Measurements from ENCODE around the gene TXNL4B.
A peak's percentile ranks its signal among the peaks of the same experiment; 100 is the strongest.
"Not testable (repeated sequence)": the region's sequence is repeated elsewhere in the genome, so short reads cannot be mapped to it uniquely, and the experiment has no call there.

The TXNL4B gene

DNA sequence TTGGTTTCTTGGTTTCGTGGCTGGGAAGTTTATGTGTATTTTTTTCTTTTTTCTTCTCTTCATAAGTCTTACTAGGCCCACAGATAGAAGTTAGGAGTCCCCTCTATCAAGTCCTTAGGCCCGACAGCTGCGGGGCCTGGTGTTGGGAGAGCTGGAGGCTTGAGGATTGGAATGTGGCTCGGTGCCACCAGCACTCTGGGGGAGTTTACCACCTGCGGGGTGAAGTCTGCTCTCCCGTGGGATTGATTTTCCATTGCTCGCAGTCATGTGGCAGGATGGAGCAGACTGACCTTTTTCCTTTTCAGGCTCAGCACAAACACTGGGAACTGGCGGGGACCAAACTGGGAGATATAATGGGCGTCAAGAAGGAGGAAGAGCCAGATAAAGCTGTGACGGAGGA is 7.8 kb upstream of the TXNL4B start:
- Mint-ChIP-seq H3K36me3 (peaks cover 27% of the 10 kb centered on the region), H3K27me3 (no peaks in the 10 kb centered on the region), H3K4me1 (peaks cover 10% of the 10 kb centered on the region), H3K9me3 (no peaks in the 10 kb centered on the region), H3K27ac (no peak overlapping the region), H3K4me3 (no peak overlapping the region)

GRCh38 chr16:72099377-72099818 is 6.0 kb upstream of the TXNL4B start:
- H3K36me3 Mint-ChIP-seq, result peaks cover 28% of the 10 kb centered on the region
- H3K27me3 Mint-ChIP-seq, result no peaks in the 10 kb centered on the region
- peaks cover 26% of the 10 kb centered on the region for H3K4me1 Mint-ChIP-seq
- no peak overlapping the region for H3K4me3 Mint-ChIP-seq
- no peak overlapping the region for H3K27ac Mint-ChIP-seq
- H3K9me3 Mint-ChIP-seq, result no peaks in the 10 kb centered on the region

- no peaks in the 10 kb centered on the region for H3K9me3 Mint-ChIP-seq
- no peaks in the 10 kb centered on the region for H3K27me3 Mint-ChIP-seq
- peaks cover 28% of the 10 kb centered on the region for H3K36me3 Mint-ChIP-seq
- H3K27ac Mint-ChIP-seq, result no peak overlapping the region
- H3K4me3 Mint-ChIP-seq, result no peak overlapping the region
- peaks cover 26% of the 10 kb centered on the region for H3K4me1 Mint-ChIP-seq
Observed at GRCh38 chr16:72098936-72099335, 5.5 kb upstream of the TXNL4B start.

GRCh38 chr16:72094266-72094610 is 818 bp upstream of the TXNL4B start:
- Mint-ChIP-seq H3K27me3 (no peaks in the 10 kb centered on the region), H3K27ac (peak overlapping the region; percentile 96), H3K4me1 (peaks cover 53% of the 10 kb centered on the region), H3K36me3 (peaks cover 19% of the 10 kb centered on the region), H3K4me3 (peak overlapping the region; percentile 99), H3K9me3 (no peaks in the 10 kb centered on the region)

- peaks cover 24% of the 10 kb centered on the region for H3K36me3 Mint-ChIP-seq
- H3K4me1 Mint-ChIP-seq, result peaks cover 58% of the 10 kb centered on the region
- H3K27ac Mint-ChIP-seq, result peak overlapping the region; percentile 96
- peak overlapping the region; percentile 99 for H3K4me3 Mint-ChIP-seq
- H3K9me3 Mint-ChIP-seq, result no peaks in the 10 kb centered on the region
- no peaks in the 10 kb centered on the region for H3K27me3 Mint-ChIP-seq
Observed at GRCh38 chr16:72092832-72093447, 480 bp downstream of the TXNL4B start.

DNA sequence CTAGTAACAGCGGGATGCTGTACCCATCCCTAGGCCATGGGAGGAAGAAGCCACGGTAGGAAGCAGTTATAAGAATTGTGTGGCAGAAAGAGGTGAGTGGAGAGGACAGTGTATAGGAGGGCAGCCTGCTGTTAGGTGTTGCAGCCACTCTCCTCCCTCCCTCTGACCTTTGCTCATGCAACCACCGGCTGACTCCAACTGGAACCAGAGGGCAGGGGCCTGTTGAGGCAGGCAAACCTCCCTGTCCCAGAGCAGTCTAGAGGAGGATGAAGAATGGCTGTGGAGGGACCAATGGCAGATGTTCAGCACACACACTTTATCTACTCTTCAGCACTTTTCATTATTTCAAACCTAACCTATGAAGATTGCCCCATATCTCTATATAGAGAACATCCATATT is 2.2 kb downstream of the TXNL4B start:
- Mint-ChIP-seq H3K36me3 (peaks cover 17% of the 10 kb centered on the region), H3K27me3 (no peaks in the 10 kb centered on the region), H3K9me3 (no peaks in the 10 kb centered on the region), H3K27ac (peak overlapping the region; percentile 51), H3K4me1 (peaks cover 48% of the 10 kb centered on the region), H3K4me3 (peak overlapping the region; percentile 99)

GRCh38 chr16:72085002-72085401 is 8.4 kb downstream of the TXNL4B start:
- Mint-ChIP-seq H3K27me3 (no peaks in the 10 kb centered on the region), H3K36me3 (peaks cover 29% of the 10 kb centered on the region)

GRCh38 chr16:72084445-72084844 is 9.0 kb downstream of the TXNL4B start:
- peaks cover 5% of the 10 kb centered on the region for H3K4me1 Mint-ChIP-seq

More at GRCh38 chr16:72085002-72085401, 8.4 kb downstream of the TXNL4B start:
- Mint-ChIP-seq H3K4me3 (no peak overlapping the region), H3K4me1 (peaks cover 5% of the 10 kb centered on the region), H3K9me3 (no peaks in the 10 kb centered on the region), H3K27ac (no peak overlapping the region)

DNA sequence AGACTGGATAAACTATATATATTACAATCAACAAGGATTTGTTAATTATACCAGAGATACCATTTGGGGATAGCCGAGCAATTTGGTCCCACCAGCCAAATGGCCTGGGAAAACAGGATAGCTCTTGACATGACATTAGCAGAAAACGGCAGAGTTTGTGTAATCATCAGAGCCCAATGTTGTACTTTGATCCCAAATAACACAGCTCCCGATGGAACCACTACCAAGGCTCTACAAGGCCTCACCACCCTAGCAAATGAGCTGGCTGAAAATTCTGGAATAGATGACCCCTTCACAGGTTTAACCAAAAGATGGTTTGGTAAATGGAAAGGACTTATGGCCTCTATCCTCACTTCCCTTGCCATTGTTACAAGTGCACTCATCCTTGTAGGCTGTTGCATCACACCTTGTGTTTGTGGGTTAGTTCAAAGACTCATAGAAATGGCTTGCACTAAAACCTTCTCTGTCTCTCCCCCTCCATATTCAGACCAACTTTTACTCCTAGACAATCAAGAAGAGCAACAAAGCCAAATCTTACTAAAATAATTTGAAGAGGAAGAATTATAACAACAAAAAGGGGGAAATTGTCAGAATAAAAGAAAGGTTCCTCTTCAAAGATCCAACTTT is 9.5 kb downstream of the TXNL4B start:
- Mint-ChIP-seq H3K9me3 (no peaks in the 10 kb centered on the region), H3K4me1 (peaks cover 2% of the 10 kb centered on the region), H3K27ac (no peak overlapping the region), H3K4me3 (no peak overlapping the region), H3K27me3 (no peaks in the 10 kb centered on the region), H3K36me3 (peaks cover 25% of the 10 kb centered on the region)

More at GRCh38 chr16:72084445-72084844, 9.0 kb downstream of the TXNL4B start:
- H3K27me3 Mint-ChIP-seq, result no peaks in the 10 kb centered on the region
- no peak overlapping the region for H3K4me3 Mint-ChIP-seq
- no peak overlapping the region for H3K27ac Mint-ChIP-seq
- H3K9me3 Mint-ChIP-seq, result no peaks in the 10 kb centered on the region
- peaks cover 29% of the 10 kb centered on the region for H3K36me3 Mint-ChIP-seq

- H3K4me1 Mint-ChIP-seq, H3K27me3 Mint-ChIP-seq, H3K27ac Mint-ChIP-seq, H3K4me3 Mint-ChIP-seq, H3K9me3 Mint-ChIP-seq, H3K36me3 Mint-ChIP-seq: not testable (repeated sequence)
Observed at GRCh38 chr16:72076991-72077706, 16.3 kb downstream of the TXNL4B start.

- not testable (repeated sequence) for H3K27me3 Mint-ChIP-seq, H3K9me3 Mint-ChIP-seq, H3K4me3 Mint-ChIP-seq, H3K36me3 Mint-ChIP-seq, H3K27ac Mint-ChIP-seq, H3K4me1 Mint-ChIP-seq
Observed at GRCh38 chr16:72075067-72075466, 18.4 kb downstream of the TXNL4B start.

DNA sequence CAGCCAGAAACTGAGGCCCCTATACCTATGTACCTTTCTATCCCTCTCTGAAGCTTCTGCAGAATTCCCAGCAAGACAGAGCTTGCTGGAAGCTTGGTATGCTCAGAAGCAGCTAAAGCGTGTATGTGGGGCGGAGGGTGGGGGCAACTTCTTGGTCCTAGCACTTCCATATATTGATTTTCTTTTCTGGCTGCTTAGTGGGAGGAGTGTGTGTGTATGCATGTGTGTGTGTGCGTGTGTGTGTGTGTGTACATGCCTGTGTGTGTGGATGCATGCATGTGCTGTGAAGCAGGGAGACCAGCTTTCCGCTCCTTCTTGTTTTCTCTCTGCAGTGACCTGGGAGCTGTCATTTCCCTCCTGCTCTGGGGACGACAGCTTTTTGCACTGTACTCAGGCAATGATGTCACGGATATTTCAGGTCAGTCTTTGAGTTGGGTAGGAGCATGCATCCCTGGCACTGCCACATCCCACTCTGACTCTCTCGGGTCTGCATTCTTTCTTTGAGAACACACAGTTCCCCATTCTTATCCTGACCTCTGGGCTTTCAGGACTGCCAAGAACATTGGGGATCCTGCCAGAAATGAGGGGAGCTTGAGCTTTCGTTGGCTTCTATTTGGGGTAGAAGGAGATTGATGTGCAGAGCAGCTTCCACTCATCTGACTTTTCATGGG is 19.7 kb downstream of the TXNL4B start:
- Mint-ChIP-seq H3K27me3 (no peaks in the 10 kb centered on the region), H3K27ac (no peak overlapping the region), H3K4me3 (no peak overlapping the region), H3K36me3 (peaks cover 3% of the 10 kb centered on the region), H3K4me1 (no peaks in the 10 kb centered on the region), H3K9me3 (no peaks in the 10 kb centered on the region)

GRCh38 chr16:72072514-72073342 is 20.7 kb downstream of the TXNL4B start:
- Mint-ChIP-seq H3K4me3 (no peak overlapping the region), H3K4me1 (no peaks in the 10 kb centered on the region), H3K36me3 (peaks cover 1% of the 10 kb centered on the region), H3K27me3 (no peaks in the 10 kb centered on the region), H3K9me3 (no peaks in the 10 kb centered on the region), H3K27ac (no peak overlapping the region)

GRCh38 chr16:72068930-72069329 is 24.5 kb downstream of the TXNL4B start:
- H3K36me3 Mint-ChIP-seq, result peaks cover 2% of the 10 kb centered on the region
- H3K4me1 Mint-ChIP-seq, result no peaks in the 10 kb centered on the region
- H3K9me3 Mint-ChIP-seq, result no peaks in the 10 kb centered on the region
- no peak overlapping the region for H3K4me3 Mint-ChIP-seq
- no peak overlapping the region for H3K27ac Mint-ChIP-seq
- no peaks in the 10 kb centered on the region for H3K27me3 Mint-ChIP-seq

- H3K36me3 Mint-ChIP-seq, result peaks cover 2% of the 10 kb centered on the region
- H3K27me3 Mint-ChIP-seq, result no peaks in the 10 kb centered on the region
- no peak overlapping the region for H3K4me3 Mint-ChIP-seq
- H3K9me3 Mint-ChIP-seq, result no peaks in the 10 kb centered on the region
- peak overlapping the region; percentile 68 for H3K27ac Mint-ChIP-seq
- no peaks in the 10 kb centered on the region for H3K4me1 Mint-ChIP-seq
Observed at GRCh38 chr16:72066747-72067146, 26.7 kb downstream of the TXNL4B start.

All from activated naive CD4-positive, alpha-beta T cell treated with anti-CD3 and anti-CD28 coated beads, Interleukin-2, amount 50 U/mL, for 24 hours (primary cell).